Stimulated activated CD4-positive, alpha-beta T cell treated with anti-CD3 and anti-CD28 coated beads, Interleukin-15, amount 100 ng/mL, for 48 hours (primary cell): ENCODE results near the gene CPSF7.
"Not testable (repeated sequence)": the region's sequence is repeated elsewhere in the genome, so short reads cannot be mapped to it uniquely, and the experiment has no call there.

Experiments
- DNase-seq, 2 donors: peaks; one replicate each; pipeline ENCODE4 v3.0.0-alpha.2; 2020; ENCODE audit warnings: low read depth in 2 of 2

The CPSF7 gene

GRCh38 chr11:61429691-61430582 lies at the start of gene CPSF7, which contains the start of gene SDHAF2:
Gene CPSF7 (minus strand): TSS chr11:61429975. CDS start chr11:61429235, 740 bp downstream.
Gene SDHAF2 (plus strand): TSS chr11:61430124. CDS start chr11:61430147, 23 bp downstream.
- peak; percentile 95 to 98 for DNase-seq

- peak; percentile 18 to 30 for DNase-seq
These were observed 48.0 kb upstream of the CPSF7 start for GRCh38 chr11:61477727-61478148.

GRCh38 chr11:61477126-61477525 lies 47.4 kb upstream of the CPSF7 start:
- DNase-seq: no peak

- no peak for DNase-seq
These were observed 46.6 kb upstream of the CPSF7 start for GRCh38 chr11:61476371-61476770.

- no peak for DNase-seq
These were observed 45.7 kb upstream of the CPSF7 start for GRCh38 chr11:61475433-61475832.

- DNase-seq: no peak
These were observed 44.4 kb upstream of the CPSF7 start for GRCh38 chr11:61474013-61474643.

- DNase-seq: no peak
These were observed 43.7 kb upstream of the CPSF7 start for GRCh38 chr11:61473370-61474012.

- no peak for DNase-seq
These were observed 43.1 kb upstream of the CPSF7 start for GRCh38 chr11:61472868-61473267.

GRCh38 chr11:61472282-61472681 lies 42.5 kb upstream of the CPSF7 start:
- DNase-seq: no peak

- DNase-seq: no peak
These were observed 38.2 kb upstream of the CPSF7 start for GRCh38 chr11:61468002-61468401.

- DNase-seq: not testable (repeated sequence)
These were observed 37.8 kb upstream of the CPSF7 start for GRCh38 chr11:61467602-61468001.

- no peak for DNase-seq
These were observed 31.2 kb upstream of the CPSF7 start for GRCh38 chr11:61460986-61461385.

- no peak for DNase-seq
These were observed 30.7 kb upstream of the CPSF7 start for GRCh38 chr11:61460474-61460881.

GRCh38 chr11:61454520-61454919 lies 24.7 kb upstream of the CPSF7 start:
- DNase-seq: no peak

GRCh38 chr11:61453695-61454094 lies 23.9 kb upstream of the CPSF7 start:
- DNase-seq: no peak

GRCh38 chr11:61452825-61453224 lies 23.1 kb upstream of the CPSF7 start:
- DNase-seq: no peak

GRCh38 chr11:61448552-61448927 lies 18.8 kb upstream of the CPSF7 start:
- DNase-seq: no peak

GRCh38 chr11:61447601-61448551 lies 18.1 kb upstream of the CPSF7 start:
- DNase-seq: no peak

GRCh38 chr11:61446211-61446651 lies 16.5 kb upstream of the CPSF7 start:
- DNase-seq: peak; percentile 79 to 83

- DNase-seq: no peak
These were observed 15.7 kb upstream of the CPSF7 start for GRCh38 chr11:61445516-61445915.

- no peak for DNase-seq
These were observed 12.8 kb upstream of the CPSF7 start for GRCh38 chr11:61442616-61443015.
